Panc1 (cell line): Measurements from ENCODE around the gene MAML1. TPM values are rescaled to one million over a fixed set of nuclear protein-coding genes. Genes with fewer than 3 reads are reported as not detected.

ENCODE experiments used
- ATAC-seq: fragments of 200-7000 bp; cut with Tn5 transposase; 2 replicates; pipeline ENCODE4 v1.9.1; 2020; ENCODE audit warnings: mild to moderate bottlenecking, moderate library complexity
- BruUV-seq: library from RNA; stranded (reverse); fragments of 400-500 nt; replicated peaks from 2 replicates; lab custom pipeline; 2021; lab: Mats Ljungman, UMichigan
- CTCF ChIA-PET: fragments of 300-600 bp; sonication (Branson Sonifier 250); formaldehyde crosslinking; loops from one replicate; lab custom pipeline; 2022; ENCODE audit warnings: antibody characterized with exemption; lab: Charles Lee
- POLR2A ChIA-PET: fragments of 300-600 bp; sonication (Branson Sonifier 250); formaldehyde crosslinking; loops from one replicate; lab custom pipeline; 2022; ENCODE audit warnings: antibody characterized with exemption; lab: Charles Lee
- DNase-seq: peaks from one replicate; pipeline ENCODE4 v3.0.0-alpha.2; 2010; ENCODE audit warnings: low read depth, low spot score
- H3K27ac ChIP-seq: 2 replicates; pipeline ENCODE4 v1.5.1; 2011; ENCODE audit warnings: mild to moderate bottlenecking, low read length, inconsistent platforms
- H3K27me3 ChIP-seq: fragments of 200-500 bp; sonication (Bioruptor generic); 2 replicates; pipeline ENCODE4 v1.6.0; 2014; ENCODE audit warnings: low read length, inconsistent platforms; ENCODE audit not compliant: control insufficient read depth, insufficient read depth
- H3K36me3 ChIP-seq: fragments of 200-500 bp; sonication (Bioruptor generic); 2 replicates; pipeline ENCODE4 v1.5.1; 2014; ENCODE audit warnings: inconsistent platforms, mild to moderate bottlenecking, low read length, moderate library complexity; ENCODE audit not compliant: control insufficient read depth, insufficient read depth
- H3K4me1 ChIP-seq: 2 replicates; pipeline ENCODE4 v1.5.1; 2011; ENCODE audit warnings: inconsistent platforms, mild to moderate bottlenecking, low read length, moderate library complexity; ENCODE audit not compliant: control insufficient read depth, insufficient read depth
- H3K4me3 ChIP-seq, 2 experiments: 2 replicates each; pipeline ENCODE4 v1.5.1; 2011 to 2012; ENCODE audit warnings: low read depth in 2 of 2, low read length in 2 of 2, mild to moderate bottlenecking in 2 of 2, inconsistent platforms in 1 of 2, moderate library complexity in 1 of 2
- H3K9me3 ChIP-seq: fragments of 200-500 bp; sonication (Bioruptor generic); 2 replicates; pipeline ENCODE4 v1.5.1; 2014; ENCODE audit warnings: low read depth, mild to moderate bottlenecking, inconsistent platforms, low read length, moderate library complexity; ENCODE audit not compliant: control insufficient read depth, insufficient read depth
- CTCF ChIP-seq: fragments of 450-650 bp; IDR thresholded peaks from 2 replicates; pipeline ENCODE4 v1.5.1; 2017; ENCODE audit warnings: mild to moderate bottlenecking
- POLR2AphosphoS5 ChIP-seq: IDR thresholded peaks from 2 replicates; pipeline ENCODE4 v1.6.1; 2012; ENCODE audit warnings: mild to moderate bottlenecking, low read depth, low read length, moderate library complexity
- REST ChIP-seq, 2 experiments: IDR thresholded peaks; 2 replicates each; pipeline ENCODE4 v1.6.1; 2011 to 2012; ENCODE audit warnings: low read depth in 2 of 2, control low read depth in 1 of 2, low read length in 1 of 2, mild to moderate bottlenecking in 1 of 2, moderate library complexity in 1 of 2; ENCODE audit not compliant: insufficient read depth in 1 of 2
- SIN3A ChIP-seq: IDR thresholded peaks from 2 replicates; pipeline ENCODE4 v1.6.1; 2012; ENCODE audit warnings: low read depth, mild to moderate bottlenecking, low read length, moderate library complexity, borderline replicate concordance; ENCODE audit not compliant: insufficient read depth
- TCF7L2 ChIP-seq: IDR thresholded peaks from 2 replicates; pipeline ENCODE4 v1.6.1; 2011; ENCODE audit warnings: mild to moderate bottlenecking, low read depth, low read length, inconsistent platforms
- in situ Hi-C: cut with HindIII; loops from 2 replicates; pipeline ENCODE4 v1.10.0; 2016; ENCODE audit warnings: low sequenced_read_pairs, low pct_unique_long_range_greater_than_20kb
- intact Hi-C: fragments of 100-400 bp; cut with micrococcal nuclease; formaldehyde crosslinking; loops from one replicate; pipeline ENCODE4 v1.10.0; 2022; ENCODE audit not compliant: unreplicated experiment
- total RNA-seq: library from RNA; stranded (reverse); gene quantifications from one replicate; pipeline ENCODE4 v1.2.1, GENCODE V29; 2021; ENCODE audit not compliant: unreplicated experiment

MAML1 gene
- total RNA-seq, 1 experiment from 2014 or later = 31.3 TPM

- no peaks in the 10 kb centered on the region for H3K27me3 ChIP-seq
- no peak overlapping the region for H3K27ac ChIP-seq
- ChIA-PET CTCF (no interaction called here), POLR2A (no interaction called here)
- H3K36me3 ChIP-seq = peaks cover 4% of the 10 kb centered on the region
- no peaks in the 10 kb centered on the region for H3K9me3 ChIP-seq
- in situ Hi-C loops (no loop called here), intact Hi-C loops (no loop called here)
- ATAC-seq (no peak), DNase-seq (no peak)
- BruUV-seq = no TSS peak
- no peak overlapping the region for H3K4me3 ChIP-seq
- TF ChIP-seq REST (IDR thresholded peaks at IDR 0.05; ENCODE audit: insufficient read depth in 1 of 2, low read depth in 2 of 2, low read length in 1 of 2) (no peak), CTCF (no peak), SIN3A (no peak), TCF7L2 (no peak), POLR2AphosphoS5 (no peak)
- peaks cover 34% of the 10 kb centered on the region for H3K4me1 ChIP-seq
These were observed 67.6 kb downstream of the MAML1 start for GRCh38 chr5:179800071-179800695.

- Histone ChIP-seq H3K4me1 (peaks cover 33% of the 10 kb centered on the region), H3K27ac (no peak overlapping the region), H3K36me3 (peaks cover 4% of the 10 kb centered on the region), H3K4me3 (no peak overlapping the region), H3K9me3 (no peaks in the 10 kb centered on the region), H3K27me3 (no peaks in the 10 kb centered on the region)
- ATAC-seq (no peak), DNase-seq (no peak)
- intact Hi-C loops (no loop called here), in situ Hi-C loops (no loop called here)
- CTCF ChIA-PET = no interaction called here
- TF ChIP-seq SIN3A = no peak
- TF ChIP-seq POLR2AphosphoS5 = no peak
- no peak for TF ChIP-seq TCF7L2
- no peak for TF ChIP-seq CTCF
- no peak for TF ChIP-seq REST (IDR thresholded peaks at IDR 0.05; ENCODE audit: insufficient read depth in 1 of 2, low read depth in 2 of 2, low read length in 1 of 2)
- BruUV-seq = no TSS peak
- POLR2A ChIA-PET = no interaction called here
These were observed 68.1 kb downstream of the MAML1 start for GRCh38 chr5:179800696-179801201.
